A549 (cell line): ENCODE measurements around the gene FAM20A. TPM values are rescaled to one million over a fixed set of nuclear protein-coding genes. Genes with fewer than 3 reads are reported as not detected.

Experiments
- ATAC-seq, 2 experiments: fragments of 200-7000 bp in 1 of 2; fragments of >200 bp in 1 of 2; cut with Nextera tagmentation in 1 of 2; cut with Tn5 transposase in 1 of 2; 3 replicates each; pipeline versions ENCODE4 v1.8.0 to v1.9.1; 2018 to 2020; ENCODE audit warnings: mild to moderate bottlenecking in 1 of 2, moderate library complexity in 1 of 2
- CTCF ChIA-PET: fragments of 300-600 bp; sonication (Branson Sonifier 250); formaldehyde crosslinking; extraction: SDS; loops from one replicate; lab custom pipeline; 2021; ENCODE audit warnings: antibody characterized with exemption, inconsistent platforms; lab: Yijun Ruan, JAX
- POLR2A ChIA-PET: fragments of 350-600 bp; formaldehyde crosslinking; extraction: SDS; loops from one replicate; lab custom pipeline; 2021; ENCODE audit warnings: antibody characterized with exemption, inconsistent platforms; lab: Yijun Ruan, JAX
- DNase-seq, 2 experiments: peaks; one replicate each; pipeline versions ENCODE4 v3.0.0 to v3.0.0-alpha.2; 2011 to 2016; ENCODE audit warnings: low read depth in 1 of 2, low spot score in 1 of 2
- FAIRE-seq: peaks from 2 replicates; lab custom pipeline; 2011; peaks lifted over from hg19 to GRCh38; lab: Jason Lieb, UNC
- H3K27ac ChIP-seq, 2 experiments: fragments of >200 bp; sonication (Bioruptor Twin); formaldehyde crosslinking; 3 replicates each; pipeline ENCODE4 v1.5.1; 2016 to 2017
- H3K4me1 ChIP-seq: fragments of >200 bp; sonication (Bioruptor Twin); formaldehyde crosslinking; 3 replicates; pipeline ENCODE4 v1.6.1; 2016
- H3K4me2 ChIP-seq: fragments of >200 bp; sonication (Bioruptor Twin); formaldehyde crosslinking; 3 replicates; pipeline ENCODE4 v1.6.1; 2016
- H3K4me3 ChIP-seq: fragments of >200 bp; sonication (Bioruptor Twin); formaldehyde crosslinking; 3 replicates; pipeline ENCODE4 v1.5.1; 2016
- H3K9me3 ChIP-seq: fragments of >200 bp; sonication (Bioruptor Twin); formaldehyde crosslinking; 3 replicates; pipeline ENCODE4 v1.6.1; 2016
- CBX8 ChIP-seq: fragments of 200-600 bp; sonication (generic); IDR thresholded peaks from 2 replicates; pipeline ENCODE4 v1.6.1; 2016
- CEBPB ChIP-seq, 2 experiments: fragments of >200 bp in 1 of 2; sonication (Bioruptor Twin) in 1 of 2; formaldehyde crosslinking in 1 of 2; IDR thresholded peaks; 2 replicates each; pipeline ENCODE4 v1.6.1; 2012 to 2016
- E2F6 ChIP-seq: IDR thresholded peaks from 2 replicates; pipeline ENCODE4 v1.6.1; 2012; ENCODE audit warnings: low read depth, borderline replicate concordance
- EP300 ChIP-seq, 2 experiments: fragments of >200 bp; sonication (Bioruptor Twin); formaldehyde crosslinking; IDR thresholded peaks; 2 replicates in 1 of 2; 3 replicates in 1 of 2; pipeline ENCODE4 v1.6.1; 2016 to 2017
- ESRRA ChIP-seq: fragments of 150-350 bp; IDR thresholded peaks from 2 replicates; pipeline ENCODE4 v1.6.1; 2014; ENCODE audit warnings: mild to moderate bottlenecking, low read length, borderline replicate concordance
- FOSB ChIP-seq: fragments of 250-450 bp; sonication (Bioruptor Pico); IDR thresholded peaks from 2 replicates; pipeline ENCODE4 v1.5.0; 2020; ENCODE audit warnings: mild to moderate bottlenecking, moderate library complexity
- FOSL2 ChIP-seq, 2 experiments: fragments of 450-650 bp in 1 of 2; fragments of >200 bp in 1 of 2; sonication (Bioruptor Twin) in 1 of 2; formaldehyde crosslinking; IDR thresholded peaks; 2 replicates each; pipeline versions ENCODE4 v1.5.0 to v1.6.1; 2016 to 2020; ENCODE audit warnings: mild to moderate bottlenecking in 1 of 2, moderate library complexity in 1 of 2
- GATA3 ChIP-seq: IDR thresholded peaks from 2 replicates; pipeline ENCODE4 v1.6.1; 2012; ENCODE audit warnings: borderline replicate concordance
- HOXA7 ChIP-seq: fragments of 250-450 bp; sonication (Bioruptor Pico); IDR thresholded peaks from 2 replicates; pipeline ENCODE4 v1.5.0; 2020; ENCODE audit warnings: mild to moderate bottlenecking, moderate library complexity
- HOXB13 ChIP-seq: fragments of 250-450 bp; sonication (Bioruptor Pico); IDR thresholded peaks from 2 replicates; pipeline ENCODE4 v1.5.0; 2020; ENCODE audit warnings: low read depth, mild to moderate bottlenecking, moderate library complexity
- JUN ChIP-seq, 2 experiments: fragments of >200 bp; sonication (Bioruptor Twin); formaldehyde crosslinking; IDR thresholded peaks; 2 replicates in 1 of 2; 3 replicates in 1 of 2; pipeline ENCODE4 v1.6.1; 2016 to 2017
- JUNB ChIP-seq: fragments of >200 bp; sonication (Bioruptor Twin); formaldehyde crosslinking; IDR thresholded peaks from 2 replicates; pipeline ENCODE4 v1.6.1; 2016
- KDM1A ChIP-seq: fragments of 200-600 bp; sonication (generic); IDR thresholded peaks from 2 replicates; pipeline ENCODE4 v1.6.1; 2016; ENCODE audit warnings: low read depth, mild to moderate bottlenecking
- KDM5A ChIP-seq: fragments of 200-600 bp; sonication (generic); IDR thresholded peaks from 2 replicates; pipeline ENCODE4 v1.6.1; 2016; ENCODE audit warnings: antibody characterized with exemption, mild to moderate bottlenecking
- MAX ChIP-seq: IDR thresholded peaks from 2 replicates; pipeline ENCODE4 v1.6.1; 2012
- MYC ChIP-seq: IDR thresholded peaks from 2 replicates; pipeline ENCODE4 v1.6.1; 2012; ENCODE audit warnings: mild to moderate bottlenecking, inconsistent platforms, low read length, improper control_type of control experiment, borderline replicate concordance
- NPAS2 ChIP-seq: fragments of 250-450 bp; sonication (Bioruptor Pico); IDR thresholded peaks from 2 replicates; pipeline ENCODE4 v1.8.0; 2022; ENCODE audit warnings: mild to moderate bottlenecking, moderate library complexity, borderline replicate concordance
- NR3C1 ChIP-seq: fragments of >200 bp; sonication (Bioruptor Twin); formaldehyde crosslinking; IDR thresholded peaks from 3 replicates; pipeline ENCODE4 v1.6.1; 2017
- RARB ChIP-seq: fragments of 250-450 bp; sonication (Bioruptor Pico); IDR thresholded peaks from 2 replicates; pipeline ENCODE4 v1.8.0; 2021; ENCODE audit warnings: mild to moderate bottlenecking, moderate library complexity
- RCOR1 ChIP-seq: fragments of 150-350 bp; IDR thresholded peaks from 2 replicates; pipeline ENCODE4 v1.6.1; 2014; ENCODE audit warnings: antibody characterized with exemption, low read length, low read depth
- SREBF2 ChIP-seq: fragments of 450-650 bp; IDR thresholded peaks from 2 replicates; pipeline ENCODE4 v1.6.1; 2014; ENCODE audit warnings: mild to moderate bottlenecking, moderate library complexity
- TFCP2L1 ChIP-seq: fragments of 250-450 bp; sonication (Bioruptor Pico); IDR thresholded peaks from 2 replicates; pipeline ENCODE4 v1.5.0; 2021; ENCODE audit warnings: mild to moderate bottlenecking
- TP53 ChIP-seq: fragments of 250-450 bp; sonication (Bioruptor Pico); IDR thresholded peaks from 2 replicates; pipeline ENCODE4 v1.5.0; 2021; ENCODE audit warnings: mild to moderate bottlenecking, moderate library complexity
- ZFP36 ChIP-seq: fragments of 450-650 bp; IDR thresholded peaks from 2 replicates; pipeline ENCODE4 v1.6.1; 2014; ENCODE audit warnings: borderline replicate concordance; ENCODE audit not compliant: partially characterized antibody
- ZNF302 ChIP-seq: fragments of 250-450 bp; sonication (Bioruptor Pico); IDR thresholded peaks from 2 replicates; pipeline ENCODE4 v1.9.0; 2021; ENCODE audit warnings: inconsistent platforms, mild to moderate bottlenecking, moderate library complexity
- ZSCAN20 ChIP-seq: fragments of 250-450 bp; sonication (Bioruptor Pico); IDR thresholded peaks from 2 replicates; pipeline ENCODE4 v1.8.0; 2022; ENCODE audit warnings: mild to moderate bottlenecking, moderate library complexity
- WGBS: methylation state at CpG from one replicate; pipeline ENCODE4 v1.1.6; 2017; ENCODE audit errors: missing lambda C conversion rate; 5-methylcytosine and 5-hydroxymethylcytosine counted together
- polyA plus RNA-seq, 4 experiments: library from polyadenylated mRNA; depleted of rRNA in 3 of 4; stranded (reverse); fragments of >200 nt; fragmentation: RNase III in 1 of 4; extraction: RNeasy Plus Mini Kit Qiagen cat#74134 plus additional on column Dnase treatment in 1 of 4; gene quantifications; 2 replicates in 3 of 4; 3 replicates in 1 of 4; pipeline ENCODE4 v1.2.3, GENCODE V29; 2011 to 2017
- TF ChIP-seq, protein P1 (sequence below): fragments of 450-650 bp; IDR thresholded peaks from 2 replicates; pipeline ENCODE4 v1.6.1; 2014; ENCODE audit warnings: antibody characterized with exemption
- TF ChIP-seq, protein P2 (sequence below): fragments of 250-450 bp; sonication (Bioruptor Pico); IDR thresholded peaks from 2 replicates; pipeline ENCODE4 v1.5.0; 2020; ENCODE audit warnings: low read depth, mild to moderate bottlenecking, moderate library complexity

The FAM20A gene
- polyA plus RNA-seq, 2 of the 4 experiments (the other 2 are of a cell fraction) = 0.05 to 0.09 TPM

DNA sequence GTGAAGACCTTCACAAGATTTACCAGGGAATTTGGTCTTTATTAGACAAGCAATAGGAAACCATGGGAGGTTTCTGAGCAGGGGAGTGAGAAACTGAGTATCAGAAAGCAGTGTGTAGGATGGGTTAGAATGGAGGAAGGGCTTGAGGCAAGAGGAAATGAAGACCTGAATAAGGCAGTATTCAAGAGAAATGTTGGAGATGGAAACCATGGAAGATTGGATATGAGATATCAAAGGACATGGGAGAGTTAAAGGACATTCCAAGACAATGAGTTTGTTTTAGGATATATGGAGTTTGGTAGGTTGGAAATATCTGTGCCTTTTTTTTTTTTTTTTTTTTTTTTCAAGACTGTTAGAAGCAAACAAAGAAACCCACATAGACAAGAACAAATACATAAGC is 21.3 kb upstream of the FAM20A start:
- CTCF ChIA-PET = interaction anchor here (0.6 to 1.1 kb wide), 3 partner anchors 12 to 1404 kb away, joined by 3 to 4 read pairs (median 4); no protein-coding TSS in a partner anchor

DNA sequence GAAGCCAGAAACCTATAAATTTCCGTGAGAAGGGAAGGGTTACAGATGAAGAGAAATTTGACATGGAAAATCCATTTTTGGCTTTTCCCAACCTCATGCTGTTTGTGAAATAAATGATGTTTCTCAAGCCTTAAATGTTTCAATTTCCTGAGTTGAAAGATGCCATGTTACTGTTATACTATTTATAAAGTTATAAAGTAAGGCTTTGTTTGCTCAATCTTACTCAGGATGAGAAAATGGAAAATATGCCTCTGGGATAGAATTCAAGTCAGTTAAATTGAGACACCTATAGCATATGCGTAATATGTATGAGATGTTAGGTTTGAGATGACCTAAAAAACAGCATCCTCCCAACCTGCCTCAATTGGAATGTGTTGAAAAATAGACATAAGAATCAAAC is 19.9 kb upstream of the FAM20A start:
- TF ChIP-seq GATA3 (no peak), CEBPB (IDR thresholded peaks at IDR 0.05) (no peak), ZSCAN20 (CRISPR knock-in tag) (no peak), ZNF302 (CRISPR knock-in tag) (no peak), FOSL2 (IDR thresholded peaks at IDR 0.05) (no peak), FOSL2 (CRISPR knock-in tag; IDR thresholded peaks at IDR 0.05) (no peak), EP300 (IDR thresholded peaks at IDR 0.05) (no peak), KDM1A (no peak), ESRRA (no peak), TFCP2L1 (CRISPR knock-in tag) (no peak), KDM5A (no peak), RARB (no peak), E2F6 (no peak), JUN (IDR thresholded peaks at IDR 0.05) (no peak)
- TF ChIP-seq, all 56 proteins: peak for 0
- Histone ChIP-seq H3K9me3 (no peaks in the 10 kb centered on the region), H3K4me2 (no peak overlapping the region), H3K27ac (no peak overlapping the region), H3K4me1 (no peaks in the 10 kb centered on the region), H3K4me3 (no peak overlapping the region)
- POLR2A ChIA-PET = no interaction called here
- CTCF ChIA-PET = no interaction called here
- DNase-seq = no peak
- ATAC-seq = no peak
- WGBS = 51% methylated on average over 2 of the region's 2 CpGs
- peak; percentile 51 for FAIRE-seq

More for the DNA sequence above, 21.3 kb upstream of the FAM20A start:
- no peaks in the 10 kb centered on the region for H3K4me1 ChIP-seq
- no peak overlapping the region for H3K27ac ChIP-seq
- POLR2A ChIA-PET = no interaction called here
- H3K9me3 ChIP-seq = no peaks in the 10 kb centered on the region
- FAIRE-seq = no peak
- DNase-seq = no peak
- no peak overlapping the region for H3K4me3 ChIP-seq
- no peak overlapping the region for H3K4me2 ChIP-seq
- ATAC-seq = no peak
- no peak for TF ChIP-seq NPAS2 (CRISPR knock-in tag)
- TF ChIP-seq, protein P1, sequence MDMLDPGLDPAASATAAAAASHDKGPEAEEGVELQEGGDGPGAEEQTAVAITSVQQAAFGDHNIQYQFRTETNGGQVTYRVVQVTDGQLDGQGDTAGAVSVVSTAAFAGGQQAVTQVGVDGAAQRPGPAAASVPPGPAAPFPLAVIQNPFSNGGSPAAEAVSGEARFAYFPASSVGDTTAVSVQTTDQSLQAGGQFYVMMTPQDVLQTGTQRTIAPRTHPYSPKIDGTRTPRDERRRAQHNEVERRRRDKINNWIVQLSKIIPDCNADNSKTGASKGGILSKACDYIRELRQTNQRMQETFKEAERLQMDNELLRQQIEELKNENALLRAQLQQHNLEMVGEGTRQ = no peak
- no peak for TF ChIP-seq GATA3
- TF ChIP-seq NR3C1 = no peak
- TF ChIP-seq TFCP2L1 (CRISPR knock-in tag) = no peak
- TF ChIP-seq RARB = no peak
- no peak for TF ChIP-seq FOSB
- no peak for TF ChIP-seq TP53
- TF ChIP-seq, protein P2, sequence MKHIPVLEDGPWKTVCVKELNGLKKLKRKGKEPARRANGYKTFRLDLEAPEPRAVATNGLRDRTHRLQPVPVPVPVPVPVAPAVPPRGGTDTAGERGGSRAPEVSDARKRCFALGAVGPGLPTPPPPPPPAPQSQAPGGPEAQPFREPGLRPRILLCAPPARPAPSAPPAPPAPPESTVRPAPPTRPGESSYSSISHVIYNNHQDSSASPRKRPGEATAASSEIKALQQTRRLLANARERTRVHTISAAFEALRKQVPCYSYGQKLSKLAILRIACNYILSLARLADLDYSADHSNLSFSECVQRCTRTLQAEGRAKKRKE (CRISPR knock-in tag) = no peak
- TF ChIP-seq JUNB = no peak
- no peak for TF ChIP-seq CBX8
- TF ChIP-seq HOXA7 (CRISPR knock-in tag) = no peak
- no peak for TF ChIP-seq MYC
- no peak for TF ChIP-seq RCOR1
- TF ChIP-seq MAX = no peak
- TF ChIP-seq ZFP36 = no peak
- TF ChIP-seq SREBF2 = no peak
- TF ChIP-seq HOXB13 (CRISPR knock-in tag) = no peak
